ENCODE measurements around the gene MDK. TPM values are rescaled to one million over a fixed set of nuclear protein-coding genes. Genes with fewer than 3 reads are reported as not detected.
A peak's percentile ranks its signal among the peaks of the same experiment; 100 is the strongest.

MDK gene
- total RNA-seq, 1 experiment from 2014 or later: 771 TPM

DNA sequence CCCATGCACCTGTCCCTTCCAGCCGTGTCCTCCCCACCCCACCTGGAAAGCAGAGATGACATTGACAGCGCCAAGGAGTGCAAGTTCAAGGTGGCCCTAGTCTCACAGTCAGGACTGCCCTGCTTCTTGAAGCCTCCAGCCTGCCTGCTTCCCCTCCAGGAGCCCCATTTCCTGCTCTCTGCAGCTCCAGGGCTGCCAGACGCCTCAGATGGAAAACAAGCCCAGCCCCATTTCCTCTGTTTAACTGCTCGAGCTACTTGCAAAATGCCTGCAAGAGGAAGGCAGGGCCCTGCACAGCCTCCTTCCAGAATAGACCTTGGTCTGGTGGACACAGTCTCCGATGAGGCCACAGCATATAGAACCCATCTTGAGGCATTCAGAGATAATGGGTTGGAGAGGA lies 39.2 kb upstream of the MDK start:
- H3K36me3 ChIP-seq (replicated peaks; ENCODE audit: control insufficient read depth, insufficient read depth, low read length): no peaks in the 10 kb centered on the region
- no peak for DNase-seq
- H3K27me3 ChIP-seq (ENCODE audit: control insufficient read depth, insufficient read depth, low read length): no peaks in the 10 kb centered on the region
- no peak overlapping the region for H3K4me3 ChIP-seq (ENCODE audit: insufficient read depth, low read depth, low read length)

DNA sequence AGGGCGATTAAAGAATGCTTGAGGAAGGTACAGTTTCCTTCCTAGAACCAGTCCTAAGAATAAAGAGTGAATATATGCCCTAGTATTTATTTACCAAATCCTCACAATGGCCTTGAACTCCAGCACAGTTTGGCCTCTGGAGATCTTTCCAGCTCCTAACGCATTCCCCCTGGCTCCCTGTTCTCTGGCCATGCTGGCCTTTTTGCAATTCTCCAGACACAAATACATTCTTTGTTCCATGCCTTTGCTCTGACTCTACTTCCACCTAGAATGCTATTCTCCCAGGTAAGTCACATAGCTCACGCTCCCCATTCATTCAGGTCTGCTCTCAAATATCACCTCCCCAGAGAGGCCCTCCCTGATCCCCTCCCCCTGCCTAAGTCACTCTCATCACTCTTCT lies 37.9 kb upstream of the MDK start:
- DNase-seq: no peak
- Histone ChIP-seq H3K4me3 (ENCODE audit: insufficient read depth, low read depth, low read length) (no peak overlapping the region), H3K36me3 (replicated peaks; ENCODE audit: control insufficient read depth, insufficient read depth, low read length) (no peaks in the 10 kb centered on the region), H3K27me3 (ENCODE audit: control insufficient read depth, insufficient read depth, low read length) (no peaks in the 10 kb centered on the region)

DNA sequence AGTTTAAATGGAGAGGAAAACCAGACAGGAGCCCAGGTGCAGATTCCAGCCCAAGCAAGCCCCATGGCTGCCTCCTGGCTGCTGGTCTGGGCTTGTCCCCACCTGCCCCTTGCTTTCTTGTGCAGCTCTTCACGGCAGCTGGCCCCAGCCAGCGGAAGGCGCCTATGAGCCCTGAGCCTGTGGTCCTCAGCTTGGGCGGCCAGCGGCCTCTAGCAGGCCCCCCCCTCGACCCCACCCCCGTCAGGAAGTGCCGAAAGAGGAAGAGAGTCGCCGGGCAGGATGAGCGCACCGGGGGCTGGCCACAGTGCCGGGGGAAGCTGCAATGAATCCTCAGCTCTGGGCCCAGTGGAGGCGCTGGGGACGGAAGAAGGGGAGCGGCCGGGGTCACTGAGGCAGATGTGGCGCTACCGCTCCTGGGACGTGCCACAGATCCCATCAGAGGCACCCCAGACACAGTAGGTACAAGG lies 36.3 kb upstream of the MDK start:
- Histone ChIP-seq H3K36me3 (replicated peaks; ENCODE audit: control insufficient read depth, insufficient read depth, low read length) (no peaks in the 10 kb centered on the region; the same call in none of the 2 replicates), H3K4me3 (ENCODE audit: insufficient read depth, low read depth, low read length) (peak overlapping the region; percentile 30; the same call in 1 of the 2 replicates), H3K27me3 (ENCODE audit: control insufficient read depth, insufficient read depth, low read length) (no peaks in the 10 kb centered on the region)
- DNase-seq: peak; percentile 75

DNA sequence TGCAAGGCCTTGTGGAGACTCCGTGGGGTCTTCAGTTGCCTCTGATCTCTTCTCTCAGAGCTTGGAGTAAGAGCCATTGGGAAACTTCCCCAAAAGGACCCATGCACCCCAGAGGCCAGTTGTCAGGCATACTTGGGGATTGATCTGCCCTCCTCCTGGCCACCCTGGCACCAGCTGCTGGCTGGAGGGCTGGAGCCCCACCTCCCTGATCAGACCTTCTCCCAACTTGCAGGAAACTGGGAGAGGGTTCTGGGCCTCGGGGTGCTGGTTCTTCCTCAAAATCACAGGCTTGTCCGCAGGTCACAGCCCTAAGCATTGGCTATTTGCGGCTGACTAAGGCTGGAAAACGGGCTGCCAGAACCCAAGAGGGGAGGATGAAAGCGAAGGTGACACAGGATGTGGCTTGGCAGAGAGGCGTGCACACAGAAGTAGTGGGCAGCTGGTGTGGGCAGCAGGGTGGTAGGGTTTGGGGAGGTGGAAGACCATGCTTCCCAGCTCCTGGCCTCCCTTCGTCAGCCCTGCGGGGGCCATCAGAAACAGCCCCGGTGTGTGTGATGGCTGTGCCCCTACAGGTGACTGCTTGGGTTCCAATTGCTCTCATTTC lies 35.5 kb upstream of the MDK start:
- no peaks in the 10 kb centered on the region for H3K27me3 ChIP-seq (ENCODE audit: control insufficient read depth, insufficient read depth, low read length)
- no peak for DNase-seq
- no peaks in the 10 kb centered on the region; the same call in none of the 2 replicates for H3K36me3 ChIP-seq (replicated peaks; ENCODE audit: control insufficient read depth, insufficient read depth, low read length)
- H3K4me3 ChIP-seq (ENCODE audit: insufficient read depth, low read depth, low read length): peak overlapping the region; percentile 30; the same call in 1 of the 2 replicates

DNA sequence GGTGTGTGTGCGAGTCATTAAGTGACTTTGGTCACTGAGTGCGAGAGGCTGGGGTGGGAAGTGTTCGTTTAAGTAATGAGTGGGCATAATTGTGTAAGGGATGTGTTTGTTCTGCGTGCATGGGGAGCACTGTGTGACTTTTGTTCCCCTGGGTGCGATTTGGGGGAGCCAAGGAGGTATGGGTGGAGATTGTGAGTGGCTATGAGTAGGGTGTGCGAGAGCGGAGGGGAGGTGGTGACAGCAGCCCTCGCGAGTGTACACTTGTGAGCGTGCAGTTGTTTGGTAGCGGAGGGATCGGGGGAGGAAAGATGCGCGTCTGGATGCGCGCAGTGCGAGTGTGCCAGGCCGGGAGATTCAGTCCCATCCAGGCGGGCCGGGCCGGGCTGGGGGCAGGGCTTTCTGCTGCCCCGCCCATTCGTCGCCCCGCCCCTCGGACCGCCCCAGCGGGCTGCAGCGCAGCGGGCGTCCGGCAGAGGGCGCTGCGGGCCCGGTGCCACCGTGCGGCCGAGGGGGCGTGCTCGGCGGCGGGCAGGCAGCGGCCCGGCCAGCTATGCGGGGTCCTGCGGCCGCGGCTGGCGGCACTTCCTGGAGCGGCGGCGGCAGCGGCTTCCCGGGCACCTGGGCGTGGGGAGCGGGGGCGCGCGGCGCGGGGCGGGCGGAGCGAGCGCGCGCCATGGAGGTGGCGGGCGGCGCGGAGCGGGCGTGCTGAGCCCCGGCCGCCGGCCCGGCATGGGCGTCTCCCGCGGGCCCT lies 34.4 kb upstream of the MDK start, which contains the start of gene DGKZ:
Gene DGKZ (plus strand): TSS at position 578 of the 751 bp plus-strand sequence. CDS start 197 bp downstream, outside the sequence.
- DNase-seq: peak; percentile 99
- peak within 1 kb of the TSS; percentile 80 for H3K4me3 ChIP-seq (ENCODE audit: insufficient read depth, low read depth, low read length)
- H3K27me3 ChIP-seq (ENCODE audit: control insufficient read depth, insufficient read depth, low read length): no peaks in the 10 kb centered on the region
- no peaks in the 10 kb centered on the region; the same call in none of the 2 replicates for H3K36me3 ChIP-seq (replicated peaks; ENCODE audit: control insufficient read depth, insufficient read depth, low read length)

DNA sequence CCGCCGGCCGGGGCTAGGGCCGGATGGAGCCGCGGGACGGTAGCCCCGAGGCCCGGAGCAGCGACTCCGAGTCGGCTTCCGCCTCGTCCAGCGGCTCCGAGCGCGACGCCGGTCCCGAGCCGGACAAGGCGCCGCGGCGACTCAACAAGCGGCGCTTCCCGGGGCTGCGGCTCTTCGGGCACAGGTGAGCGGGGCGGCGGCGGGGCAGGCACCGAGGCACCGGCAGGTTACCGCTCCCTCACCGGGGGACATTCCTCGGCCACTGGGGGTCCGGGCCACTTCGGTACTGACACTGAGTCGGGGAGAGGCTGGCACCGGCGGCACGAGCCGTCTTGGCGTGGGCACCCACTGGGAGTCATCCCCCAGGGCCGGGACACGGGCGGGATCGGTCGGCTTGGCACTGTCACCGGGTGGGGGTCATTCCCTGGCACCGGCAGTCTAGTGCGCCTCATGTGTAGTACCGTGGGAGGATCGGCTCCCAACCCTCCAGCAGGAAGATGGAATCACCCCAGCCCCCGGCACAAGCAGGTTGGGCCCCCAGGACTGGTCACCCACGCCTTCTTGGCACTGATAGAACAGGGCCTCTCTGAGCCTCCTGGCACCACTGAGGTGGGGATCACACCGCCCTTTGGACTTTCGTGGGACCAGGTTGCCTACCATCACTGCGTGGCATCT lies 33.7 kb upstream of the MDK start:
- Histone ChIP-seq H3K36me3 (replicated peaks; ENCODE audit: control insufficient read depth, insufficient read depth, low read length) (no peaks in the 10 kb centered on the region; the same call in none of the 2 replicates), H3K4me3 (ENCODE audit: insufficient read depth, low read depth, low read length) (peak overlapping the region; percentile 80), H3K27me3 (ENCODE audit: control insufficient read depth, insufficient read depth, low read length) (no peaks in the 10 kb centered on the region)
- no peak for DNase-seq

DNA sequence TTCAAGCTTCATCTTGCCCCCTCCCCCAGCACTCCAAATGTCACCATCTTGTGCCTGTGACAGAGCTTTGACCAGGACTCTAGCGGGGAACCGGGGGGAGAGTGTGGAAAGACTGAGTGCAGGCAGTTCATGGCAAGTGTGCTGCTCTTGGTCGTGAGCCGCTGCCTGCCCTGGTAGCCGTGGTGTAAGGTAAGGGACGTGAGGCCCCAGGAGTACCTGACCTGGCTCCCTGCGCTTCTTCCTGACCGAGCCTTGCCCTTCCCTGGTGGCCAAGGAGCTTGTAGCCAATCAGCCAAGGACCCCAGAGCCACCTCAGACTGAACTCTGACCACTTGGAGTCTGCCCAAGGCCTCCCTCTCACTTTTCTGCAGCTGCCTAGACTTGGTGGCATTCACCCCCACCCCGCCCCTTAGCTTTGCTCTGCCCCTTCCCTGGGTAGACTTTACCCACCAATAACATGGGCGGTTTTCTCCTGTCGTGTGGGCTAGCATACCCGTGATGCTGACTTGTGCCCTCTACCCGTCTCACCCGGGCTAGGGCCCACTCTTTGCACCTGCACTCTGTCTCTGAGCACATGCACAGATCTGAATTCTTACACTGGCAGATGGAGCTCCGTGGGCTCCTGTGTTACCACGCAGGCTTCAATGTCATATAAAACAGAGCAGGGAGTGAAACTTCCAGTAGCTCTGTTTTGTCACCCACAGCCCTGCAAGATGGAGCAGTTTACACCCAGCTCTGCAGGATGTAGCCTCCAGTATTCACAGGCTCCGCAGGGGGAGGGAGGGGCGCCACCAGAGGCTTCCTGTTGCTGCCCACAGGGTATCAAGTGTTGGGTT lies 32.7 kb upstream of the MDK start:
- H3K4me3 ChIP-seq (ENCODE audit: insufficient read depth, low read depth, low read length): peak overlapping the region; percentile 1; the same call in 1 of the 2 replicates
- H3K36me3 ChIP-seq (replicated peaks; ENCODE audit: control insufficient read depth, insufficient read depth, low read length): no peaks in the 10 kb centered on the region; the same call in none of the 2 replicates
- no peaks in the 10 kb centered on the region for H3K27me3 ChIP-seq (ENCODE audit: control insufficient read depth, insufficient read depth, low read length)
- DNase-seq: no peak

DNA sequence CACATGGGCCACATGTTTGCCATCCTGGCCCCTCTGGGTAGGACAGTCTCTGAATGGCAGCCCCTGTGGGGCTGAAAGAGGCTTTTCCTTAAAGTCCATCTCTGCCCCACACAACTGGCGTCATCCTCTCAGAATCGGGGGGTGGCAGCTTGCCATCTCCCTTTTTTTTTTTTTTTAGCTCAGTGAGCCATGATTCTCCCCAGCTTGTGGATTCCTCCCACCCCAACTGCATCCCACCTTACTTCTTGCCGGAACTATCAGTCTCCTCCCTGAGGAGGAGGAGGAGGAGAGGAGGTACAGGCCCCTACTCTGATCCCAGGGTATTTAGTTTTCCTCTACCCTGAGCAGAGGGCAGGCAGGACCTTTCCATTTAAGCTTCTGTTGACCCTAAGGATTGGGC lies 30.8 kb upstream of the MDK start:
- DNase-seq: no peak
- Histone ChIP-seq H3K27me3 (ENCODE audit: control insufficient read depth, insufficient read depth, low read length) (no peaks in the 10 kb centered on the region), H3K4me3 (ENCODE audit: insufficient read depth, low read depth, low read length) (no peak overlapping the region), H3K36me3 (replicated peaks; ENCODE audit: control insufficient read depth, insufficient read depth, low read length) (no peaks in the 10 kb centered on the region; the same call in none of the 2 replicates)

DNA sequence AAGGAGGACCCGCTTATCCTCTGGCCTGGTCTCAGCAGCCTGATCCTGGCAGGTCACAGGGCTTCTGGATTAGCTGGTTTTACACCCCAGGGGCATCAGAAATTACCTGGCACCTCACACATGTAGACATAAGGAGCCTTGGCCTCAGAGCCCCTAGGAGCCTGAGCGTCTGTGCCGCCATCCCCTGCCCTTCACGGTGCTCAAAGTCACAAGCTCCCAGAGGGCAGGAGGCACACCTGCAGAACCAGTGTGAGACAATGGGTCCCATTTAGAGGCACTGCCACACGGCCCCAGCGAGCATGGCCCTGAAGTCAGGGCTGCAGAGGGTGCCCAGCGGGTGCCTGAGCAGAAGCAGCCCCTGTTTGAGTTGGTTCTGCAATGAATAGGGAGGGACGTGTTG lies 30.3 kb upstream of the MDK start:
- H3K4me3 ChIP-seq (ENCODE audit: insufficient read depth, low read depth, low read length): no peak overlapping the region
- no peaks in the 10 kb centered on the region; the same call in none of the 2 replicates for H3K36me3 ChIP-seq (replicated peaks; ENCODE audit: control insufficient read depth, insufficient read depth, low read length)
- H3K27me3 ChIP-seq (ENCODE audit: control insufficient read depth, insufficient read depth, low read length): no peaks in the 10 kb centered on the region
- no peak for DNase-seq

DNA sequence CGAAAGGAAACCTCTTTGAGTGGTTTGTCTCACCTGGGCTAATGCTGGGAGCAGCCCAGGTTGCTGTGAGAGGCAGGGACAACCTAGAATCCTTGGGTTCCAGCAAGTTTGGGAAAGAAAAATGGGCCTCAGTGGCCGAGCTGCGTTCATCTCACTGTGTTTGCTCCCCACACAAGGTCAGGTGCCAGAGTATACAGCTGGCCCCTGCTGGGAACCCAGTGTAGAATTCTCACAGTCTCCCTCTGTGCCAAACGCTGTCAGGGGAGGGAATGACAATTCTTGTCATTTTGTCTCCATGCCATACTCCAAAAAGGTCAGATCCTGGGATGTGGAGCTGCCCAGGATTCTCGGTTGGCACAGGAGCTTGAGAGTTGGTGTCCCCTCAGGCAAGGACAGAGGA lies 29.9 kb upstream of the MDK start:
- H3K4me3 ChIP-seq (ENCODE audit: insufficient read depth, low read depth, low read length): no peak overlapping the region
- no peak for DNase-seq
- no peaks in the 10 kb centered on the region for H3K27me3 ChIP-seq (ENCODE audit: control insufficient read depth, insufficient read depth, low read length)
- no peaks in the 10 kb centered on the region; the same call in none of the 2 replicates for H3K36me3 ChIP-seq (replicated peaks; ENCODE audit: control insufficient read depth, insufficient read depth, low read length)

DNA sequence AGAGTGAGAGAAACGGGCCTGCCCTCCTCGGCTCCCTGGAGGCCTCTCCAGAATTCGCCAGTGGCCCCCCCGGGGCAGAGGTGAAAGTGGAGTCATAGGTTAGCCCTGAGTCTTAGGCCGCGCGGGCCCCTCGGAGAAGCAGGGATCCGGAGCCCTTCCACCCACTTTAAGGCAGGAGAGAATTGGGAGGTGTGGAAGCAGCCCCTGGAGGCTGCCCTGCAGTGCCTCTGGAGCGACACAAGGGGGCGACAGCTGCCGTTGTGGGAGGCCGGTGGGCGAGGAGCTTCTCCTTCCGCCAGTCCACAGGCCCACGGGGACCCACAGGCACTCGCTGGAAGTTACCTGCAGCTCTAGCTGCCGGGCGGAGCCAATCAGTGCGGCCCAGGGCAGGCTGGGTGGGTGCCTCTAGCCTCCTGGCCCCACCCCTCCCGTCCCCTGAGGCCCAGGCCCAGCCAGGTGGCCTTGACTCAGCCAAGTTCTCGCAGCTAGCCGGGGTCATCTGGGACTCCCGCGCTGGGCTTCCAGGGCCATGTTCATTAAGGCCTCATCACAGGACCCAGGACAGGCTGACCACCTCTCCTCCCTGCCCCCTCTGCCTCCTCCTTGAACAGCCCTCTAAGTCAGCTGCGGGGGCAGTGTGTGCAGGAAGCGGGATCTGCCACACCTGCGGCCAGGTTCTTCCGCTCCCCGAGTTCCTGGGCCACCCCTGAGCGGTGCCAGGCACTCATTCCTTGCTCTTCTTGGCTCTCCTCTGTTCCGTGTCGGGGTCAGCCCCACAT lies 29.2 kb upstream of the MDK start:
- Histone ChIP-seq H3K36me3 (replicated peaks; ENCODE audit: control insufficient read depth, insufficient read depth, low read length) (no peaks in the 10 kb centered on the region; the same call in none of the 2 replicates), H3K27me3 (ENCODE audit: control insufficient read depth, insufficient read depth, low read length) (no peaks in the 10 kb centered on the region), H3K4me3 (ENCODE audit: insufficient read depth, low read depth, low read length) (no peak overlapping the region)
- DNase-seq: peak; percentile 93

DNA sequence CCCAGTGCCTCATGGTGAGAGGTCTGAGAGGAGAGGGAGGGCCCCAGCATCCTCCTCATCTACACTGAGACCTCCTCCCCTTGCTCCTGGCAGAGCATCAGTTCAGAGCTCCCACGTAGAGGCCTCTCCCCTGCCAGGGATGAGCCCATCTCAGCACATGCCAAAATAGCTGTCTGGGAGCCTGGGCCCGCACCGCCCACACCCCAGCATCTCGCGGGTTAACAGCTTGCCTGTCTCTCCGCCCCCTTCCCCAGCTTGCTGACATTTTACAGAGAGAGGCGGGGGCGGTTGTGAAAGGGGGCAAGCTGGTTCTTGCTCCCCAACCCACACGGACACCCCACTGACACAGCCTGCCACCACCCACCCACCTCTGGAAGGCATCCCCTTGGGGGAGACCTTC lies 27.8 kb upstream of the MDK start:
- H3K36me3 ChIP-seq (replicated peaks; ENCODE audit: control insufficient read depth, insufficient read depth, low read length): no peaks in the 10 kb centered on the region; the same call in none of the 2 replicates
- H3K27me3 ChIP-seq (ENCODE audit: control insufficient read depth, insufficient read depth, low read length): no peaks in the 10 kb centered on the region
- DNase-seq: no peak
- H3K4me3 ChIP-seq (ENCODE audit: insufficient read depth, low read depth, low read length): no peak overlapping the region

DNA sequence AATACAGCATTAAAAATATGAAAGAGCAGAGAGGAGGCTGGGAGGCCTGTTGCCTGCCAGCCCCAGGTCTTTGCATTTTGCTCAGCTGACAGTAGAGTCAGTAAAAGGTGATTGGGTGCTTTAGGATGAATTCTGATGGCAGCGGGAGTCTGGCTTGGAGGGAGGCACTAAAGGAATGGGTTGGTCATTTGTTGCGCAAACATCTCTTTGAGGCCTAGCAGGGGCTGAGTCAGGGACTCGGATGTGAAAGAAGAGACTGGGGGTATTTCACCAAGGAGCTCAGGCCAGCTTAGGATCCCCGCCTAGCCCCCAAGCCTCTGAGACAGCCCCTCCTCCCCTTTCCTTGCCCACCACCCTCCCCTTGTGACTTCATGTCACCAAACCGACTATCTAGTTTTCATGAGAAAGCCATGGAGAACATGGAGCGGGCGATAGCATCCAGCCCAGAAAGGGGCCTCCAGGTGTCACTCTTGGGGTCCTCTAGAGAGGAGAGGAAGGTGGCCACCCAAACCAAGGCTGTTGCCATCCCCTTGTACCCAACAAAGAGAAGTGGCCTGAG lies 24.5 kb upstream of the MDK start:
- no peak overlapping the region for H3K4me3 ChIP-seq (ENCODE audit: insufficient read depth, low read depth, low read length)
- no peaks in the 10 kb centered on the region for H3K27me3 ChIP-seq (ENCODE audit: control insufficient read depth, insufficient read depth, low read length)
- no peaks in the 10 kb centered on the region; the same call in 1 of the 2 replicates for H3K36me3 ChIP-seq (replicated peaks; ENCODE audit: control insufficient read depth, insufficient read depth, low read length)
- no peak for DNase-seq
